Sciatic nerve (tissue), 2 donors: ENCODE results near the gene TFR2. TPM values are rescaled to one million over a fixed set of nuclear protein-coding genes. Genes with fewer than 3 reads are reported as not detected.

Source experiments
- ATAC-seq: fragments of 200-7000 bp; cut with Tn5 transposase; one replicate; pipeline ENCODE4 v1.9.1; 2020; ENCODE audit warnings: mild to moderate bottlenecking, moderate library complexity
- DNase-seq: peaks from one replicate; pipeline ENCODE4 v3.0.0-alpha.2; 2020; ENCODE audit warnings: low spot score
- intact Hi-C: fragments of 100-400 bp; cut with DNase I; formaldehyde crosslinking; loops from one replicate; pipeline ENCODE4 v1.14.2; 2022
- total RNA-seq: library from RNA; stranded (reverse); fragmentation: NEBNext Ultra II Directional; extraction: Animal tissue kit (Norgen Biotek cat#: 25700); gene quantifications from one replicate; pipeline ENCODE4 v1.2.1, GENCODE V29; 2021
- donor health status: DM: no; HTN: no; CAD: no.
- donor health status: DM: no; HTN: no; CAD: no.

The TFR2 gene
- total RNA-seq, 1 donor from 2014 or later: 1.2 TPM

GRCh38 chr7:100580466-100581283, 60.7 kb downstream of the TFR2 start:
- no peak for DNase-seq
- intact Hi-C loops: no loop called here

GRCh38 chr7:100578246-100579183, 62.8 kb downstream of the TFR2 start:
- ATAC-seq: no peak
- no peak for DNase-seq
- intact Hi-C loops: no loop called here

More at GRCh38 chr7:100580466-100581283, 60.7 kb downstream of the TFR2 start:
- no peak for ATAC-seq

- DNase-seq (no peak), ATAC-seq (no peak)
- intact Hi-C loops: no loop called here
Observed at GRCh38 chr7:100577507-100577906, 63.8 kb downstream of the TFR2 start.

- ATAC-seq: no peak
- no peak for DNase-seq
- intact Hi-C loops: no loop called here
Observed at GRCh38 chr7:100577103-100577502, 64.2 kb downstream of the TFR2 start.

GRCh38 chr7:100576384-100576993, 64.9 kb downstream of the TFR2 start:
- intact Hi-C loops: no loop called here
- ATAC-seq (no peak), DNase-seq (no peak)

DNA sequence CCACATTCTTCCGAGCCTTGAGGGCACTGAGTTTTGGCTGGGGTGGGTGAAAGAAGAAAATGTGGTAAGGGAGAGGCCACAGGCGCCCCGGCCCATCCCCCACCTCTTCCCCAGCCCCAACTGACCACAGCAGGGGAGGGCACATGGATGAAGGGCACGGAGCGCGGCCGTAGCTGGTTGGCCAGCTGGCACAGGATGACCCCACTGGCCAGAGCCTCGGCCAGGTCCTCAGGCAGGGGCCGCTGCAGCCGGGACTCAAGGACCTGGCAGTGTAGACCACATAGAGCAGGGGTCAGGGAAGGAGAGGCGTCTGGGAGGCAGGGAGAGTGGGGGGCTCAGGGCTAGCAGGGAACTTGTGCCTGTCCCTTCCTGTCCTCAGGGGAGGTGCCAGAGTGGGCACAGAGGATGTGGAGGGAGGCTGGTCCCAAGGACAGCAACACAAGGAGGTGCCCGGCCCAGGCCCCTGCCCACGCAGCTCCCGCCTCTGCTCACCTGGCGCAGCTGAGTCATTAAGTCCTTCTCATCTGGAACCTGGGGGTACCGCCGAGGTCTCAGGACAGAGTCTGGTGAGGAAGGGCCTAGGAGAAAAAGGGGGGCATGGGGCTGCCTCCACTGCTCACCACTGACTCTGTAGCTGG, 65.5 kb downstream of the TFR2 start:
- ATAC-seq: no peak
- intact Hi-C loops: no loop called here

GRCh38 chr7:100575206-100575631, 66.1 kb downstream of the TFR2 start:
- intact Hi-C loops: no loop called here
- no peak for DNase-seq
- ATAC-seq: no peak

More for the DNA sequence above, 65.5 kb downstream of the TFR2 start:
- no peak for DNase-seq

DNA sequence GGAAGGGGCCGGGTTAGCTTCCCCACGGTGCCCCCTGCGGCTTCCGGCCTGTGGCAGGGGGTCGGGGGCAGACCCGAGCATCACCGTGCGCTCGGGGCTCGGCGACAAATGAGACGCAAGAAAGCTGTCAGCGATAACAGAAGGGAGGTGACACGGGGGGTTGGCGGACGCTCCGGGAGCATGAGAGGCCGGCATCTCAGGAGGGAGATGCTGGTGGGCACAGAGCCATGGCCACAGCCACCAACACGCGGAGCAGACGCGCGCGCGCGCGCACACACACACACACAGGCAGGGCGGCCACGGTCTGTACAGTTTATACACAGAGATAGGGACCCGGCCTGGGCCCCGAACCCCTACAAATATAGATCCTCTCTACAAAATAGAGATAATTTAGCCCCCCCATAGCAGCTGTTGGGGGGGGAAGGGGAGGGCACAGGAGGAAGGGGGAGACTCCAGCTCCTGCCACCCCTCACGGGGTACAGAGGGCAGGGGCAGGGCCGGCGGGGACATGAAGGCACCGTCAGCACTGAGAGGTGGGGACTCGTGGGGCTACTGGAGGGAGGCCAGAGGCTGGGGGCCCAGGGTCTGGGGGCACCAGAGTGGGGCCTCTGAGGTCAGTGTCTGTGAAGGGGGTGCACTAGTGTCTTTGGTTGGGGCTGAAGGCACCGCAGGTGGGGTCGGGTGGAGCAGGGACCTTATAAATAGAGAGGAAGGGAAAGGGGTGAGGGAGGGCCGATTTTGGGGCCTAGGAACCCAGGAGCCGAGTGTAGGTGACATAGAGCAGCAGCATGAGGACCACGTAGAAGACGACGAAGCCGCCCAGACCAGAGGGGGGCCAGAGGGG, 66.8 kb downstream of the TFR2 start:
- DNase-seq (no peak), ATAC-seq (no peak)
- intact Hi-C loops: no loop called here

DNA sequence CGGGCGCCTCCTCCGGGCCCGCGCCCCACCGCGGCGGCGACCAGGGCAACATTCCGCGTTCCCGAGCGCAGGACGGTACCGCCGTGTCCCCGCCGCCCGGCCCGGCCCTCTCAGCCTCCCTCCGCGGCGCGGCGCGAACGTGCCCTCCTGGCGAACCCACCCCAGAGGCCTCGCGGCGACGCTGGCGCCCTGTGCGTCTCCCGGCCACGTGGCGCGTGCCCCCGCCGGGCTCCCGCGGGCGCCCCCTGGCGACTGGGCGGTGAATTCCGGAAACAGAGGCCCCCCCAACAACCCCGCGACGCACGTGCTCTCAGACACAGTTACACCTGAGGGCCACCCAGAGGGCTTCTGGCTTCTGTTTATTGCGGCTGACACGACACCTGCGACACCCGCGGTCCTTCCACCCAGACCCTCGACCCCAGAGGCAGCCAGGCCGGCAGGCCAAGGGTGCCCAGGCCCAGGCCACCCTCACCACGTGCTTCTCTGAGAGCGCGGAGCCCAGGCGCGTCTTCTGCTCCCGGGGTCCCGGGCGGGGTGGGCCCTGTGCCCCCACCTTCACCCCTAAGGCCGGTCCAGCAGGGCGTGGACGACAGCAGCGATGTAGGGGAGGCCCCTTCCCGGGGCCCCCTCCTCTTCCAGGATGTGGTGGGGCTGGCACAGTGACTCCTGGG, 67.5 kb downstream of the TFR2 start, which contains the start of gene SAP25:
TSS of gene SAP25 (minus strand) at position 210 of the 671 bp plus-strand sequence. CDS start at position 52, 158 bp downstream.
- no peak for ATAC-seq
- intact Hi-C loops: no loop called here
- DNase-seq: no peak

- no peak for DNase-seq
- intact Hi-C loops: no loop called here
Observed at GRCh38 chr7:100572949-100573675, 68.2 kb downstream of the TFR2 start.

DNA sequence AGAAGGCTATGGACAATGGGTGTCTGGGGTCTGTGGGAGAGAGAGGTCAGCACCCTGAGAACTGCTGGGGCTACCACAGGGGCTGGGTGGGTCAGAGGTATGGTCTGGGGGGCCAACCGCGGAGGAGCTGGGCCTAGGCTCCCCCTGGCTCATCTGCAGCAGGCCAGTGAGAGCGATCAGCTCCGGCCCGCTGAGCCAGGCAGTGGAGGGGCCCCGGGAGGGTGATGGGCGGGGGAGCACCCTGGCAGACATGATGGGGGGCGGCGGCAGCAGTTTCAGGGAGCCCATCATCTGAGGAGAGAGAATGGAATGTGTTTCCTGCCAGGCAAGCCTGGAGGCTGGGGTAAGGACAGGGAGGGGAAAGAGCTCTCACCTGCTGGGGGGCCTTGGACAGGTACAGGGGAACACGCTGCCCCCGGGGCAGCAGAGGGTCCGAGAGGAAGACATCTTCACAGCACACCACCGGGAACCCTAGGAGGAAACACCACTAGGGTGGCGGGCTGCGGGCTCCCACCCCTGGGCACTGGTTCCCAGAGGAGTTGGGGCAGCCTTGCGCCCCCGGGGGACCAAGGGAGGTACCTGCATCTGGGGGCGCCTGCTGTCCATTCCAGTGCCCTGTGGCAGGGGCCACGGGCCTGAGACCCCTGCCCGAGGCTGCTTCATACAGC, 68.9 kb downstream of the TFR2 start:
- DNase-seq (no peak), ATAC-seq (no peak)
- intact Hi-C loops: no loop called here

More at GRCh38 chr7:100572949-100573675, 68.2 kb downstream of the TFR2 start:
- ATAC-seq: no peak

GRCh38 chr7:100571829-100572116, 69.6 kb downstream of the TFR2 start:
- no peak for DNase-seq
- intact Hi-C loops: no loop called here
- no peak for ATAC-seq

- intact Hi-C loops: no loop called here
- ATAC-seq: no peak
- no peak for DNase-seq
Observed at GRCh38 chr7:100570954-100571828, 70.2 kb downstream of the TFR2 start.
